GM21529 (cell line): Measurements from ENCODE around the gene TNFSF13.
"Not testable (repeated sequence)": the region's sequence is repeated elsewhere in the genome, so short reads cannot be mapped to it uniquely, and the experiment has no call there.

Source experiments
- ATAC-seq: cut with Tn5 transposase; IDR thresholded peaks from one replicate; pipeline ENCODE4 v1.9.1; 2021; ENCODE audit not compliant: unreplicated experiment

Gene TNFSF13

GRCh38 chr17:7589891-7590691 is 31.5 kb downstream of the TNFSF13 start, which contains the start of gene SOX15:
SOX15 (minus strand) TSS chr17:7590094; CDS start chr17:7589676, 418 bp downstream.
- ATAC-seq = no peak

GRCh38 chr17:7590743-7591142 is 32.2 kb downstream of the TNFSF13 start:
- no peak for ATAC-seq

GRCh38 chr17:7591596-7591995 is 33.0 kb downstream of the TNFSF13 start:
- ATAC-seq = no peak

GRCh38 chr17:7592422-7593021 is 34.0 kb downstream of the TNFSF13 start:
- no peak for ATAC-seq

GRCh38 chr17:7593296-7593695 is 34.7 kb downstream of the TNFSF13 start:
- ATAC-seq = no peak

GRCh38 chr17:7597561-7597960 is 39.0 kb downstream of the TNFSF13 start:
- ATAC-seq = not testable (repeated sequence)

GRCh38 chr17:7606280-7606679 is 47.7 kb downstream of the TNFSF13 start:
- ATAC-seq = no peak

- ATAC-seq = no peak
Measured at GRCh38 chr17:7610641-7611040, 52.1 kb downstream of the TNFSF13 start.
